Measurements from ENCODE around the gene ADAMTS2. TPM values are rescaled to one million over a fixed set of nuclear protein-coding genes. Genes with fewer than 3 reads are reported as not detected.

ADAMTS2 gene
- polyA plus RNA-seq: not detected

- Mint-ChIP-seq H3K27me3 (peaks cover 43% of the 10 kb centered on the region), H3K27ac (peak within 1 kb of the TSS in 1 of 3 donors; percentile 80), H3K4me3 (peak within 1 kb of the TSS in 2 of 4 donors; percentile 47 to 60), H3K9me3 (no peaks in the 10 kb centered on the region), H3K36me3 (no peaks in the 10 kb centered on the region), H3K4me1 (peaks cover 4 to 7% (median 6%) of the 10 kb centered on the region in 3 donors)
Observed at GRCh38 chr5:179345433-179346321, at the start of gene ADAMTS2. Gene ADAMTS2, minus strand, starts transcription at chr5:179345461. Its CDS starts 133 bp downstream, at chr5:179345328.

GRCh38 chr5:179393078-179393477 lies 47.8 kb upstream of the ADAMTS2 start:
- H3K4me3 Mint-ChIP-seq: no peak overlapping the region
- no peak overlapping the region for H3K27ac Mint-ChIP-seq
- no peaks in the 10 kb centered on the region for H3K36me3 Mint-ChIP-seq
- peaks cover 15 to 50% (median 24%) of the 10 kb centered on the region in 3 donors for H3K9me3 Mint-ChIP-seq
- H3K4me1 Mint-ChIP-seq: no peaks in the 10 kb centered on the region
- H3K27me3 Mint-ChIP-seq: peaks cover 3% of the 10 kb centered on the region

- H3K27me3 Mint-ChIP-seq: peaks cover 8% of the 10 kb centered on the region
- no peaks in the 10 kb centered on the region for H3K36me3 Mint-ChIP-seq
- no peak overlapping the region for H3K27ac Mint-ChIP-seq
- peak overlapping the region in 1 of 4 donors; percentile 75 for H3K4me3 Mint-ChIP-seq
- H3K4me1 Mint-ChIP-seq: no peaks in the 10 kb centered on the region
- peaks cover 6 to 22% (median 11%) of the 10 kb centered on the region in 3 donors for H3K9me3 Mint-ChIP-seq
Observed at GRCh38 chr5:179387151-179388110, 42.2 kb upstream of the ADAMTS2 start.

- peaks cover 5 to 11% (median 7%) of the 10 kb centered on the region in 3 donors for H3K9me3 Mint-ChIP-seq
- H3K4me3 Mint-ChIP-seq: no peak overlapping the region
- no peaks in the 10 kb centered on the region for H3K36me3 Mint-ChIP-seq
- H3K4me1 Mint-ChIP-seq: no peaks in the 10 kb centered on the region
- H3K27me3 Mint-ChIP-seq: peaks cover 8% of the 10 kb centered on the region
- H3K27ac Mint-ChIP-seq: no peak overlapping the region
Observed at GRCh38 chr5:179385914-179386313, 40.7 kb upstream of the ADAMTS2 start.

- no peaks in the 10 kb centered on the region for H3K9me3 Mint-ChIP-seq
- no peak overlapping the region for H3K4me3 Mint-ChIP-seq
- no peak overlapping the region for H3K27ac Mint-ChIP-seq
- H3K36me3 Mint-ChIP-seq: no peaks in the 10 kb centered on the region
- peaks cover 4% of the 10 kb centered on the region for H3K27me3 Mint-ChIP-seq
- H3K4me1 Mint-ChIP-seq: no peaks in the 10 kb centered on the region
Observed at GRCh38 chr5:179382486-179382885, 37.2 kb upstream of the ADAMTS2 start.

- no peak overlapping the region for H3K27ac Mint-ChIP-seq
- H3K36me3 Mint-ChIP-seq: no peaks in the 10 kb centered on the region
- H3K27me3 Mint-ChIP-seq: no peaks in the 10 kb centered on the region
- no peak overlapping the region for H3K4me3 Mint-ChIP-seq
- H3K9me3 Mint-ChIP-seq: no peaks in the 10 kb centered on the region
- no peaks in the 10 kb centered on the region for H3K4me1 Mint-ChIP-seq
Observed at GRCh38 chr5:179381691-179382090, 36.4 kb upstream of the ADAMTS2 start.

GRCh38 chr5:179380211-179381035 lies 35.2 kb upstream of the ADAMTS2 start:
- H3K27ac Mint-ChIP-seq: no peak overlapping the region
- H3K4me3 Mint-ChIP-seq: no peak overlapping the region
- no peaks in the 10 kb centered on the region for H3K9me3 Mint-ChIP-seq
- no peaks in the 10 kb centered on the region for H3K4me1 Mint-ChIP-seq
- no peaks in the 10 kb centered on the region for H3K36me3 Mint-ChIP-seq
- H3K27me3 Mint-ChIP-seq: no peaks in the 10 kb centered on the region

GRCh38 chr5:179379321-179379890 lies 34.1 kb upstream of the ADAMTS2 start:
- no peak overlapping the region for H3K4me3 Mint-ChIP-seq
- H3K9me3 Mint-ChIP-seq: no peaks in the 10 kb centered on the region
- H3K4me1 Mint-ChIP-seq: no peaks in the 10 kb centered on the region
- H3K27ac Mint-ChIP-seq: no peak overlapping the region
- H3K36me3 Mint-ChIP-seq: no peaks in the 10 kb centered on the region
- no peaks in the 10 kb centered on the region for H3K27me3 Mint-ChIP-seq

- Mint-ChIP-seq H3K27me3 (no peaks in the 10 kb centered on the region), H3K9me3 (peaks cover 0 to 3% (median 0%) of the 10 kb centered on the region in 3 donors), H3K36me3 (no peaks in the 10 kb centered on the region), H3K27ac (no peak overlapping the region), H3K4me1 (peaks cover 0 to 2% (median 0%) of the 10 kb centered on the region in 3 donors), H3K4me3 (no peak overlapping the region)
Observed at GRCh38 chr5:179378441-179379271, 33.4 kb upstream of the ADAMTS2 start.

GRCh38 chr5:179378116-179378440 lies 32.8 kb upstream of the ADAMTS2 start:
- H3K27me3 Mint-ChIP-seq: no peaks in the 10 kb centered on the region
- no peak overlapping the region for H3K4me3 Mint-ChIP-seq
- H3K4me1 Mint-ChIP-seq: peaks cover 0 to 2% (median 0%) of the 10 kb centered on the region in 3 donors
- H3K36me3 Mint-ChIP-seq: no peaks in the 10 kb centered on the region
- H3K9me3 Mint-ChIP-seq: peaks cover 0 to 3% (median 0%) of the 10 kb centered on the region in 3 donors
- H3K27ac Mint-ChIP-seq: no peak overlapping the region

- no peaks in the 10 kb centered on the region for H3K27me3 Mint-ChIP-seq
- peaks cover 0 to 3% (median 0%) of the 10 kb centered on the region in 3 donors for H3K9me3 Mint-ChIP-seq
- no peak overlapping the region for H3K27ac Mint-ChIP-seq
- H3K36me3 Mint-ChIP-seq: no peaks in the 10 kb centered on the region
- H3K4me1 Mint-ChIP-seq: peaks cover 0 to 2% (median 0%) of the 10 kb centered on the region in 3 donors
- no peak overlapping the region for H3K4me3 Mint-ChIP-seq
Observed at GRCh38 chr5:179377421-179378115, 32.3 kb upstream of the ADAMTS2 start.

GRCh38 chr5:179376701-179377420 lies 31.6 kb upstream of the ADAMTS2 start:
- Mint-ChIP-seq H3K27me3 (no peaks in the 10 kb centered on the region), H3K36me3 (no peaks in the 10 kb centered on the region), H3K4me3 (no peak overlapping the region), H3K4me1 (peaks cover 0 to 2% (median 0%) of the 10 kb centered on the region in 3 donors), H3K9me3 (peaks cover 0 to 3% (median 0%) of the 10 kb centered on the region in 3 donors), H3K27ac (no peak overlapping the region)

All from IgD-negative memory B cell (primary cell).